Activated CD4-positive, CD25-positive, alpha-beta regulatory T cell treated with anti-CD3 and anti-CD28 coated beads, Interleukin-2, amount 50 U/mL, for 16 hours (primary cell): ENCODE data around the gene MUC16.

Experiments
- DNase-seq: peaks from one replicate; pipeline ENCODE4 v3.0.0-alpha.2; 2020; ENCODE audit warnings: low read depth, low spot score

The MUC16 gene

DNA sequence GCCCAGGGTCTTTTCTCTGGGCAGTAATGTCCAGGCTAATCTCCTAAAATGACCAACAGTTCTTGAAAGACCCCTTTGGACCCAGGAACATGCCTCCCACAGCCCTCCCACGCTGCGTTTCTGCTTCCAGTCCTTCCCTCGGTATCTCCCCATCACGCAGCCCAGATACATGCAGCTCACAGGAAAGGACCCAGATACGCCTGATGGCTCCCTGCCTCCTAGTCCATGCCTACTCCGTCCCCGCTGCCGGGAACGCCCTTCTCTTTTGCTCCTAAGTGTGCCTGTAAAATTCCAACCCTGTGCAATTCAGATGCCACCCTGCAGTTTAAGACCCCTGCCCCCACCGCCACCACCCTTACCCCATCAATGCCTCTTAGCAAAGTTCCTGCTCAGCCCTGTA is 778 bp downstream of the MUC16 start:
- no peak for DNase-seq

DNA sequence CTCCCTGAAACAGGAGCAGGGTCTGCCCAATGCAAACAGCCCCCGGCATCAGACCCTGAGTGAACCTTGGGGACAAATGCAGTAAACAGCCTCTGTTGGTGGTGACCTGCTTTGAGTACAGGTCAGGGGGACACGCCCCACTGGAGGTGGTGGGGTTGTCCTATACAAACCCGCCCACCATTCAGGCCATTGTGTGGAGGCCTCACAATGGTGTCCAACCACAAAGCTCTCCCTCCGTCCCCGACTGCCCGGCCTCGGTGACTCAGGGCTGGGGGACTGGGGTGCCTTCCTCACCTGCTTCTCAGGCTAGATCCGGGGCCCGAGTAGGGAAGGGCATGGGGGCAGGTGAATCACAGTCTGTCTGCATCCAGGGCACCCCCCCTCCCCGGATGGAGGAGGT is 1.5 kb downstream of the MUC16 start:
- no peak for DNase-seq

- no peak for DNase-seq
These were observed 9.3 kb downstream of the MUC16 start for GRCh38 chr19:9000933-9001332.

DNA sequence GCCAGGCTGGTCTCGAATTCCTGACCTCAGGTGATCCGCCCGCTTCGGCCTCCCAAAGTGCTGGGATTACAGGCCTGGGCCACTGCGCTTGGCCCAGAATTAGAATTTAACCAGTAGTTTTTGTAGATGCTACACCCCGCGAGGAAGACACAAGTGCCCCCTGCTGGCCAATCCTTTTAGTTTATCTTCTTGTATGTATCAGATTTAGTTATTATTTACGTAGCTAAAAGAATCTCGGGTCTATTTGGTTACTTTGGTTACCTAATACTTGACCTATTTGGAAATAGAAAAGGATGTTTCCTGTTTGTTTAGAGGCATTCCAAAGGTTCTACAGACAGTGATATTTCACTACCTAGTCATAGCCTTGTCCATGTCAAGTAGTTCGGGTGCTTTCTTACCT is 22.0 kb downstream of the MUC16 start:
- no peak for DNase-seq

- DNase-seq: no peak
These were observed 23.9 kb downstream of the MUC16 start for GRCh38 chr19:8986296-8986695.

DNA sequence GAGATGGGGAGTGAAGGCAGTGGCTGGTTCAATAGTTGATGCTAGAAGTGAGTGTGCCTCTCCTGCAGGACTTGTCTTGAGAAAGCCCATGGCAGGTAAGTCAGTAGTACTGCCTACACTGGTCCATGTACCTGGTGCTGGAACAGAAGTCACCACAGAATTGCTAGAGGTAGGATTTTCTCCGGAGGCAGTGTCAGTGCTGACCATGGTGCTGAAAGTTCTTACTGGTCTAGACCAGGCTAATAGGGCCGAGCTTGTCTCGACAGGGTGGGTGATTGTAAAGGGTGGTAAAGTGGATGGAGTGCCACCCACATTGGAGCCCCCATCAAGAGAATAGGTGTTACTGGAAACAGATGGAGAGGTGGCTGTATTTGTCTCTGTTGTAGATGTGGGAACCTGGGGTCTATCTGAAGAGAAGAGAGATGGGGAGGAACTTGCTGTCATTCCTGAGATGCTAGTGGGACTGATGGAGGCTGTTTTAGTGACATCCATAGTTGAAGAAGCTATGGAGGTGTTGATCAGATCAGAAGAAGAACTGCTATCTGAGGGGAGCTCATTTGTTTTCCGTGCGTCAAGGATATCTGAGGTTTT is 36.6 kb downstream of the MUC16 start:
- no peak for DNase-seq

- no peak for DNase-seq
These were observed 44.3 kb downstream of the MUC16 start for GRCh38 chr19:8965887-8966286.
